AG09319 (cell line): ENCODE results near the gene MAOB.
"Not testable (repeated sequence)": the region's sequence is repeated elsewhere in the genome, so short reads cannot be mapped to it uniquely, and the experiment has no call there.

ENCODE experiments used
- DNase-seq: peaks from one replicate; pipeline ENCODE4 v3.0.0-alpha.2; 2010; ENCODE audit warnings: low read depth; ENCODE audit errors: extremely low read depth
- CTCF ChIP-seq: IDR thresholded peaks from 2 replicates; pipeline ENCODE4 v1.5.1; 2011; ENCODE audit warnings: low read depth, mild to moderate bottlenecking, inconsistent platforms, low read length, moderate library complexity

The MAOB gene

GRCh38 chrX:43728966-43729365, 153.3 kb downstream of the MAOB start:
- TF ChIP-seq CTCF, result no peak
- DNase-seq, result no peak

GRCh38 chrX:43728002-43728401, 154.2 kb downstream of the MAOB start:
- TF ChIP-seq CTCF, result no peak
- no peak for DNase-seq

GRCh38 chrX:43727254-43727653, 155.0 kb downstream of the MAOB start:
- DNase-seq, result not testable (repeated sequence)

- not testable (repeated sequence) for DNase-seq
Observed at GRCh38 chrX:43725227-43725626, 157.0 kb downstream of the MAOB start.

- no peak for DNase-seq
- TF ChIP-seq CTCF, result no peak
Observed at GRCh38 chrX:43720961-43721360, 161.3 kb downstream of the MAOB start.

GRCh38 chrX:43720082-43720481, 162.2 kb downstream of the MAOB start:
- TF ChIP-seq CTCF, result no peak
- no peak for DNase-seq

- no peak for DNase-seq
Observed at GRCh38 chrX:43718956-43719355, 163.3 kb downstream of the MAOB start.

GRCh38 chrX:43718546-43718945, 163.7 kb downstream of the MAOB start:
- no peak for TF ChIP-seq CTCF
- DNase-seq, result no peak

More at GRCh38 chrX:43718956-43719355, 163.3 kb downstream of the MAOB start:
- TF ChIP-seq CTCF, result no peak

GRCh38 chrX:43718081-43718480, 164.2 kb downstream of the MAOB start:
- DNase-seq, result no peak
- TF ChIP-seq CTCF, result no peak
